ENCODE results near the gene PIM1. TPM values are rescaled to one million over a fixed set of nuclear protein-coding genes. Genes with fewer than 3 reads are reported as not detected.

Gene PIM1
- total RNA-seq, 1 experiment from 2014 or later: 18.6 TPM

GRCh38 chr6:37129566-37129965 is 40.4 kb upstream of the PIM1 start:
- DNase-seq: no peak
- H3K4me1 Mint-ChIP-seq (ENCODE audit: low read depth, unreplicated experiment): peaks cover 71% of the 10 kb centered on the region
- H3K27ac Mint-ChIP-seq (ENCODE audit: unreplicated experiment): no peak overlapping the region
- no TSS peak for BruUV-seq (replicated peaks)
- no peak for TF ChIP-seq CTCF (IDR thresholded peaks at IDR 0.05; ENCODE audit: unreplicated experiment)
- no peaks in the 10 kb centered on the region for H3K27me3 Mint-ChIP-seq (ENCODE audit: unreplicated experiment)
- no peak overlapping the region for H3K4me3 Mint-ChIP-seq (ENCODE audit: low read depth, unreplicated experiment)
- intact Hi-C loops (cut with micrococcal nuclease; ENCODE audit: unreplicated experiment): no loop called here
- peaks cover 26% of the 10 kb centered on the region for H3K36me3 Mint-ChIP-seq (ENCODE audit: insufficient read depth, unreplicated experiment)
- CTCF ChIA-PET: interaction anchor here (0.5 to 0.6 kb wide), 2 partner anchors 79 to 112 kb away, joined by 3 to 6 read pairs; no protein-coding TSS in a partner anchor
- H3K9me3 Mint-ChIP-seq (ENCODE audit: low read depth, unreplicated experiment): no peaks in the 10 kb centered on the region

DNA sequence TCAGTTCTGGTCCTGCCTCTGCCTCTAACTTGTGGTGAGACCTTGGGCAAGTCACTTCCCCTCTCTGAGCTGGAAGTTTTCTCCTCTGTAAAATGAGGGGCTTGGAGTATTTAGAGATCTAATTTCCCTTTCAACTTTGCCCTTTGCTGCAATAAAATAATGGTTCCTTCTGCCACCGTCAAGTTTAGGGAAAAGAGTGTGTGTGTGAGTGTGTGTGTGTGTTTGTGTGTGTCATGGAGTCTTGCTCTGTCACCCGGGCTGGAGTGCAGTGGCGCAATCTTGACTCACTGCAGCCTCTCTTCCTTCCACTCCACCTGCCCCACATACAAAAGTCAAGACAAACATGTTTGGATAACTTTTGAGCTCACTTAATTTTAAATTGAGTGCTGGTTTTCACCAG is 39.2 kb upstream of the PIM1 start:
- peaks cover 32% of the 10 kb centered on the region for H3K36me3 Mint-ChIP-seq (ENCODE audit: insufficient read depth, unreplicated experiment)
- peak; percentile 61 for DNase-seq
- no peaks in the 10 kb centered on the region for H3K9me3 Mint-ChIP-seq (ENCODE audit: low read depth, unreplicated experiment)
- peak overlapping the region; percentile 51 for H3K27ac Mint-ChIP-seq (ENCODE audit: unreplicated experiment)
- H3K27me3 Mint-ChIP-seq (ENCODE audit: unreplicated experiment): no peaks in the 10 kb centered on the region
- no TSS peak for BruUV-seq (replicated peaks)
- CTCF ChIA-PET: interaction anchor here (0.5 to 1.7 kb wide), 10 partner anchors 10 to 246 kb away, joined by 3 to 11 read pairs (median 4); no protein-coding TSS in a partner anchor
- no peak for TF ChIP-seq CTCF (IDR thresholded peaks at IDR 0.05; ENCODE audit: unreplicated experiment)
- intact Hi-C loops (cut with micrococcal nuclease; ENCODE audit: unreplicated experiment): loop anchor here (2.0 kb wide), 1 partner anchor 26 kb away; no protein-coding TSS in a partner anchor
- peak overlapping the region; percentile 5 for H3K4me3 Mint-ChIP-seq (ENCODE audit: low read depth, unreplicated experiment)
- H3K4me1 Mint-ChIP-seq (ENCODE audit: low read depth, unreplicated experiment): peaks cover 76% of the 10 kb centered on the region

GRCh38 chr6:37131104-37131959 is 38.6 kb upstream of the PIM1 start:
- H3K36me3 Mint-ChIP-seq (ENCODE audit: insufficient read depth, unreplicated experiment): peaks cover 28% of the 10 kb centered on the region

GRCh38 chr6:37131960-37132253 is 38.0 kb upstream of the PIM1 start:
- Mint-ChIP-seq H3K27ac (ENCODE audit: unreplicated experiment) (peak overlapping the region; percentile 51), H3K27me3 (ENCODE audit: unreplicated experiment) (no peaks in the 10 kb centered on the region), H3K4me1 (ENCODE audit: low read depth, unreplicated experiment) (peaks cover 75% of the 10 kb centered on the region), H3K36me3 (ENCODE audit: insufficient read depth, unreplicated experiment) (peaks cover 25% of the 10 kb centered on the region), H3K9me3 (ENCODE audit: low read depth, unreplicated experiment) (no peaks in the 10 kb centered on the region), H3K4me3 (ENCODE audit: low read depth, unreplicated experiment) (no peak overlapping the region)
- intact Hi-C loops (cut with micrococcal nuclease; ENCODE audit: unreplicated experiment): loop anchor here (2.0 kb wide), 1 partner anchor 27 kb away; no protein-coding TSS in a partner anchor
- BruUV-seq (replicated peaks): no TSS peak
- CTCF ChIA-PET: interaction anchor here (0.7 to 1.2 kb wide), 3 partner anchors 12 to 102 kb away, joined by 3 to 8 read pairs (median 6); no protein-coding TSS in a partner anchor
- DNase-seq: no peak
- no peak for TF ChIP-seq CTCF (IDR thresholded peaks at IDR 0.05; ENCODE audit: unreplicated experiment)

More at GRCh38 chr6:37131104-37131959, 38.6 kb upstream of the PIM1 start:
- CTCF ChIA-PET: interaction anchor here (0.5 to 1.7 kb wide), 11 partner anchors 10 to 102 kb away, joined by 3 to 11 read pairs (median 4); no protein-coding TSS in a partner anchor
- peak overlapping the region; percentile 5 for H3K4me3 Mint-ChIP-seq (ENCODE audit: low read depth, unreplicated experiment)
- H3K4me1 Mint-ChIP-seq (ENCODE audit: low read depth, unreplicated experiment): peaks cover 75% of the 10 kb centered on the region
- peak overlapping the region; percentile 51 for H3K27ac Mint-ChIP-seq (ENCODE audit: unreplicated experiment)
- TF ChIP-seq CTCF (IDR thresholded peaks at IDR 0.05; ENCODE audit: unreplicated experiment): no peak
- intact Hi-C loops (cut with micrococcal nuclease; ENCODE audit: unreplicated experiment): loop anchor here (2.0 kb wide), 1 partner anchor 27 kb away; no protein-coding TSS in a partner anchor
- BruUV-seq (replicated peaks): TSS peak; percentile 43
- no peaks in the 10 kb centered on the region for H3K27me3 Mint-ChIP-seq (ENCODE audit: unreplicated experiment)
- no peaks in the 10 kb centered on the region for H3K9me3 Mint-ChIP-seq (ENCODE audit: low read depth, unreplicated experiment)
- DNase-seq: peak; percentile 65
